Stimulated activated CD4-positive, alpha-beta T cell treated with anti-CD3 and anti-CD28 coated beads, Interleukin-1b, Interleukin-23, amount 100 ng/mL, for 48 hours (primary cell): ENCODE measurements around the gene C16orf74.

ENCODE experiments used
- DNase-seq: peaks from one replicate; pipeline ENCODE4 v3.0.0-alpha.2; 2020

C16orf74 gene

GRCh38 chr16:85716680-85717038 is 34.2 kb downstream of the C16orf74 start:
- DNase-seq: no peak

- no peak for DNase-seq
Measured at GRCh38 chr16:85716022-85716679, 34.7 kb downstream of the C16orf74 start.

DNA sequence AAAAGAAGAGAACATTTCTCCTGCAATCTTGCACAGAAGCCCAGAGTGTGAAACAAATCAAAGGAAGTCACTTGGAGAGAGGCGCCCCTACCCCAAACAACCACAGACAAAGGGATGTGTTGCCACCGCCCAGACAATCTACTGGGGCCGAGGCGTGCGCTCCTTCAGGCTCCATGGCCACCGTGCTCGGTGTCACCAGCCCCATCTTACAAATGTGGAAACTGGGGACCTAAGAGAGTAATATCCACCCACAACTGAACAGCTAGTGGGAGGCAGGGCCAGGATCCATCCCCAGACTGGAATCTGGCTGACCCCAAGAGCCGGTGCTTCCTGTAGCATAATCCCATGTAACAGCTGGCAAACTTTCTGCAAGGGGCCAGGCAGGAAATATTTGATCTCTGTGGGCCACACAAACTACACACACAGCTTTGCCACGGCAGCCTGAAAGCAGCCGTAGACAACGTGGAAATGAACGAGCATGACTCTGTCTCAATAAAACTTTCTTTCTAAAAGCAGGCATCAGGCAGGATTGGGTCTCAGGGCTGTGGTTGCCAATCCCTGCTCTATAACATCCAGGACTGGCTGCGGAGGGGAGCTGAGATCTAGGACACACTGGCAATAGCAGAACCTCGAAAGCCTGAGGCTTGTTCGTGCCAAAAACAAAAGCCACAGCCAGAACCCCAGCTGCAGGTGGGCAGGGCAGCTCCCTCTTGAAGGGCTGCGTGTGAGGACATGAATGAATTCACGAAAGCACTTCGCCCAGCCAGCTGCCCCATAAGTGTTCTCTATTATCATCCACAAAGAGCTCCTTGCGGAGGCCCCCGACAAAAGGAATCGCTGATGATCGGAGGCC is 35.5 kb downstream of the C16orf74 start:
- DNase-seq: no peak

- no peak for DNase-seq
Measured at GRCh38 chr16:85712801-85713200, 38.1 kb downstream of the C16orf74 start.

GRCh38 chr16:85711982-85712587 is 38.8 kb downstream of the C16orf74 start:
- DNase-seq: no peak

- no peak for DNase-seq
Measured at GRCh38 chr16:85710732-85711131, 40.2 kb downstream of the C16orf74 start.

DNA sequence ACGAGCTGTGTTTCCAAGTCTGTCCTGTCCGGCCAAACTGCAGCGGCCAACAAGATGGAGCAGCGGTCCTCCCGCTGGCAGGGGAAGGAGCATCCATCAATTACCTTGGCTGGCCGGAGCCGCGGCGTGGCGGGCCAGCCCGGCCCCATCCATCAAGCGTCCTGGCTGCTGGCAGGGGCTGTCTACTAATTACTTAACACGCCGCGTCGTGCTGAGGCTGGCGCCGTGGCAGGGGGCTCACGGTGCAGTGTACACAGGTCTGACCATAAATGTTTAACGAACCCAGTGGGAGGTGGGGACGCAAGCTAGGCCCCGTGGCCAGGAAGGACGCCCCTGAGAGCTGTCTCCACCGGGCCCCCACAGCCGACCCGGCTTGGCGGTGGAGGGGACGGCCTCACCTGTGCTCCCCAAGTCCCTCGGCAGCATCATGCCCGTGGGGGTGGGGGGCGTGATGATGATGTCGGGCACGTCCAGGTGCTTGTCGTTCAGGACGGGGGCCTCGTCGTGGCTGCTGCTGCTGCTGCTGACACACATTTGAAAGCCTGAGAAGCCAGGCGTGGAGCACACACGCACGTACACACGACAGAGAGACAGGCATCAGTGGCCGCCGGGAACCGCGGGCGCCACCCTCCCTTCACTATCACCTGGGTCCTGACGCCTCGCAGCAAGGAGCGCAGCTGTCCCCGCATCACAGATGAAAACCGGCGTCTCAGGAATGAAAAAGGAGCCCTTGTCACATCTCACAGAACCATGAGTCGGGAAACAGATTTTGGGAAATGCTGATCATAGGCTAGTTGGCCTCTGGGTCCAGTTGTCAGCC is 40.9 kb downstream of the C16orf74 start:
- DNase-seq: no peak

DNA sequence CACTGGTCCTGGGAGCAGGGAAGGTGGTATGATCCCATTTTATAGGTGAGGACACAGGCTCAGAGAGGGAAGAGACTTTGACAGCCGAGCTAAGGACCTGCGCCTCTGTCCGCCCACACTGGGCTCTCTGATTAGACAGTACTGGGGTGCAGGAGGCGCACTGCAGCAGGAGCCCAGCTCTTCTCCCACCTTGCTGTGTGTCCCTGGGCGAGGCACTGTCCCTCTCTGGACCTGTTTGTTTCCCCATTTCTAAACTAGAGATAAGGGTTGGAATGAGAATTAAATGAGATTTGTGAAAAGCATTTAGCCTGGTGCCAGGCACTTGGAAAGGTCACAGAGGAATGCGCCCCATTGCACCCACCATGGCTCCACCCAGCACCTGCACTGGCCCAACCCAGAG is 42.6 kb downstream of the C16orf74 start:
- DNase-seq: no peak

GRCh38 chr16:85707528-85708095 is 43.3 kb downstream of the C16orf74 start:
- no peak for DNase-seq

DNA sequence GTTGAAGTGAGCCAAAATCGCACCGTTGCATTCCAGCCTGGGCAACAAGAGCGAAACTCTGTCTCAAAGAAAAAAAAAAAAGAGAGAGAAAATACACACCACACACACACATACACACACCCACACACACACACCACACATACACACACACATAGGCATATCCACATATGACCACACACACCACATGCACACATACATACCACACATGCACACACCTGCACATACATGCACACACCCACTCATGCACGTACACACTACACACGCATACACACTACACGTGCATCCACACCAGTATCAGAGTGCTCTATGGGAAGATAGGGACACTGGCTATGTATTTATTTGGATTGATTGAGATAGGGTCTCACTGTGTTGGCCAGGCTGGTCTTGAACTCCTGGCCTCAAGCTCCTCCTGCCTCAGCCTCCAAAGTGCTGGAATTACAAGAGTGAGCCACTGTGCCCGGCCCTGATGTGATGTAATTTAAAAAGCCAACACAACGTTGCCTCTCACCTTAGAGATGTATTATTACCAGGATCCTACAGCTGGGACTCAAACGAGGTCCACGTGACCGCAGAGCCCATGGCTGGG is 44.4 kb downstream of the C16orf74 start:
- no peak for DNase-seq

GRCh38 chr16:85704900-85705846 is 45.7 kb downstream of the C16orf74 start:
- DNase-seq: no peak

DNA sequence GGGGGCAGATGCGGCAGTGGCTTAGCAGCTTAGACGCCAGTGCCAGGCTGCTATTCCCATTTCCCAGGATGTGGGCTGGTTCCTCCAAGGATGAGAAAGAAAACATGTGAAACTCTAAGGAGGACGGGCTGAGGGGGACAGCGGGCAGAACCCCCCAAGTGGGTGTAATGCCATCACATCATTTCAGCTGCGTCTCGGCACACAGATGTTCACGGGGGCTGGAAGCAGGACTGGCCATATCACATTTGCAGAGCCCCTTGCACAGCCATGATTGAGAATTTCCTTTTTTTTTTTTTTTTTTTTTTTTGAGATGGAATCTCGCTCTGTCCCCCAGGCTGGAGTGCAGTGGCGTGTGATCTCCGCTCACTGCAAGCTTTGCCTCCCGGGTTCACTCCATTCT is 46.9 kb downstream of the C16orf74 start:
- no peak for DNase-seq

DNA sequence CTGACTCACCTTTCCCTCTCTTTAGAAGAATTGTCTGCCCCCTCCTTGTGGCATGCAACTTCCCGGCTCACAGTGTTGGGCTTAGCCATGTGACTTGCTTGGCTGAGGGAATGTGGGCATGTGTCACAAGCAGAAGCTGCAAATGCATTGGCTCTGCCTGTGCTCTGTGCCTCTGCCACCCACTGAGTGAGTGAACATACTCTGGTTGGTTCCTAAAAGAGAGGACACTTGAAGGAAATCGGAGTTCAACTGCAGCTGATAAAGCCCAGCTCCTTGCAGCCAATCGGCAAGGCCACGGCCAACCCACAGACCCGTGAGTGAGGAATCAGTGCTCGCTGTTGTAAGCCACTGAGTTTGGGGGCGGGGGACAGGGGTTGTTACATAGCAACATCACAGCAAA is 51.3 kb downstream of the C16orf74 start:
- DNase-seq: no peak

- no peak for DNase-seq
Measured at GRCh38 chr16:85698935-85699558, 51.8 kb downstream of the C16orf74 start.

DNA sequence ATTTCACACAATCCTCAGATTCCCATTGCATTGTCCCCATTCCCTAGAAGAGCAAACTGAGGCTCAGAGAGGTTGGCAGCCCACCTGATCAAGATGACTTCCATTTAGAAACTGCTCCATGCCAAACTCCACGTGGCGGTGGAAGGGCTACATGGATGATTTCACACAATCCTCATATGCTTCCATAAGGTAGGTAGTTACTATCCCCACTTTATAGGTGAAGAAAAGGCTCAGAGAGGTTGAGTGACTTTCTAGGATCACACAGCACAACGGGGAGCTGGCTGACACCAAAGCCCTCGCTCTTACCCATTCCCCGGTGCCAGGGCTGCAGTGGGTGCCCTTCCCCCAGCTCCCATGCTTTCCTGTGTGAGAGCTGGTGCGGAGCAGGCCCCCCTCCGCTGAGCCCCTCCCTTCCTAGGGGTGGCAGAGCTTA is 52.4 kb downstream of the C16orf74 start:
- DNase-seq: no peak

DNA sequence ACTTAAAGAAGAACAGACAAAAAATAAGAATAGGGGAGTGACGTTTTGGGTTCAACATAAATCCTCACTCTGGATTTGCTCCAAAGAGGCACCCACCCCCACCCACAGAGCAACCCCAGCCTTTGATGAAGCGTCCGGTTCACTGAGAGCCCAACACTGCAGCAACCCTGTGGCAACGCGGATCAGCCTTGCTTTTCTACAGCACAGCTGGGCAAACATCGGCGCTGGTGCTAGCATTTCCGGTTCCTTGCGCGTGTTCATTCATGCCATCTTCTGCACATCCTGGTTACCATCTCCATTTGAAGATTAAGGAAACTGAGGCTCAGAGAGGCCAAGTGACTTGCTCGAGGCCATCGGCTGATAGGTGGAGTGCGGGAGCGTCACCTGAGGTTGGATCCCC is 53.5 kb downstream of the C16orf74 start:
- no peak for DNase-seq

- no peak for DNase-seq
Measured at GRCh38 chr16:85696781-85697180, 54.1 kb downstream of the C16orf74 start.

DNA sequence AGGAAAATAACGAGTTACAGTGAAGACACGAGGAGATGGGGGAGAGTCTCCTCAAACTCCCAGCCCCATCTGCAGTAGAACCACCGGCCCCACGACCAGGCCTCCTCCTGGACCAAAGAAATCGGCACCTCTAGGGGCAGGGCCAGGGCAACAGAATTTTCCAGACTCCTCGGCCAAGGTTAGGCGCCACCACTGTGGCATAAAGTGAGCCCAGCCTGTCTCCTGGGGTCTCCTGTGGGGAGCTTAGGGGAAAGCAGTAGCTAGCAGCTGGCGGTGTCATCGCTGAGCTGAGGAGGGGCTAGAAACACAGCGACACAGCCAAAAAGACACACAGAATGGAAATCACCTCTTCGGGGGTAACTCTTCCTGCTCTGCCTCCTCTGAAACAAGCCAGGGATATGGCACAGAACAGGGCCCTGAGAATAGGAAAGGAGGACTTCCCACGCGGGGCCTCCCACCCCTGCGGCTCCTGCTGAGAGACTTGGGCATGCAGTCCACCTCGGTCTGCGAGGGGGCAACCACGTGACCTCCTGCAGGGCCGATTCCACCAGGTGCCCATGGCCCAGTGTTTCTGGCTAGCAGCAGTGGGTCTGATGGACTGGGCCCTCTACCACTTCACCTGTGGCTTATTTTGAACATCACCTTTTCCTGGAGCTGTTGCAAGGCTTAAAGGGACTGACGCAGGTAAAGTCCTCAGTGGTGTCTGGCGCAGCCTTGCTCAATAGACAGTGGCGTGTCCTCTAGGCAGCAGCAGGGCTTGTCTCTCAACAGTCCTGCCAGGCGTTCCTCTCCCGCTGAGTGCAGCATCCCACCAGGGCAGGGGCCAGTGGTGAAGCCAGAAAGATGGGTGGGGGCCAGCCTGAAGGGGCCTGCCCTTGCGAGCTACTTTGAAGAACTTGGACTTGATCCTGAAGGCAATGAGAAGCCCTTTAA is 55.4 kb downstream of the C16orf74 start:
- no peak for DNase-seq

DNA sequence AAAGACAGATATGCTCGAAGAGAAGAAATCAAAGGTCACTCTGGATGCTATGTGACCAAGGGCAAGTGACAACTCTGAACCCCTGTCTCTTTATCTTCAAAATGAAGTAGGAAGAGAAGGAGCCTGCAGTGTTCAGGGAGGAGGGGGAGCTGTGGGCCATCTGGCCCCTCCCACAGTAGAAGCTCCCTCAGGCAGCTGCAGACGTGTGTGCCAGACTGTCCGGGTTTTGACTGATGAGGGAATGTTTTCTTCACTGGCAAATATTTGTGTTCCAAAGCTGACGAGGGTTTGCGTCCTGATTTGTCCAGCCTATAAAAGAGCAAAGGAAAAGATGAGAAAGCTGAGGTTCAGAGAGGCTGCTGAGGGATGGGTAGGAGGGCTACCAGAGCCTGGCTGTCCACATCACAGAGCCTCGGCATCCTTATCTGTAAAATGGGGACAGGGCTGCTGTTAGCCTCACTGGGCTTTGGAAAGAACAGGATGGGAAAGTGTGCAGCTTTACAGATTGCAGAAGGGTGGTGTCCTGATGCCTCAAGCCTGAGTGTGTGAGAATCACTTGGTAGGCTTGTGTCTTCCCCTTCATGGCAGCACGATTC is 60.3 kb downstream of the C16orf74 start:
- DNase-seq: no peak
